Measurements from ENCODE around the gene VTN.

The VTN gene

GRCh38 chr17:28384281-28385036 is 14.4 kb upstream of the VTN start:
- TF ChIP-seq, protein P1, sequence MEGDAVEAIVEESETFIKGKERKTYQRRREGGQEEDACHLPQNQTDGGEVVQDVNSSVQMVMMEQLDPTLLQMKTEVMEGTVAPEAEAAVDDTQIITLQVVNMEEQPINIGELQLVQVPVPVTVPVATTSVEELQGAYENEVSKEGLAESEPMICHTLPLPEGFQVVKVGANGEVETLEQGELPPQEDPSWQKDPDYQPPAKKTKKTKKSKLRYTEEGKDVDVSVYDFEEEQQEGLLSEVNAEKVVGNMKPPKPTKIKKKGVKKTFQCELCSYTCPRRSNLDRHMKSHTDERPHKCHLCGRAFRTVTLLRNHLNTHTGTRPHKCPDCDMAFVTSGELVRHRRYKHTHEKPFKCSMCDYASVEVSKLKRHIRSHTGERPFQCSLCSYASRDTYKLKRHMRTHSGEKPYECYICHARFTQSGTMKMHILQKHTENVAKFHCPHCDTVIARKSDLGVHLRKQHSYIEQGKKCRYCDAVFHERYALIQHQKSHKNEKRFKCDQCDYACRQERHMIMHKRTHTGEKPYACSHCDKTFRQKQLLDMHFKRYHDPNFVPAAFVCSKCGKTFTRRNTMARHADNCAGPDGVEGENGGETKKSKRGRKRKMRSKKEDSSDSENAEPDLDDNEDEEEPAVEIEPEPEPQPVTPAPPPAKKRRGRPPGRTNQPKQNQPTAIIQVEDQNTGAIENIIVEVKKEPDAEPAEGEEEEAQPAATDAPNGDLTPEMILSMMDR (IDR thresholded peaks at IDR 0.05; ENCODE audit: low read depth, low read length, missing control alignments) = no peak
- H3K4me3 ChIP-seq (replicated peaks; ENCODE audit: low read depth, low read length) = no peak overlapping the region
- no peak for DNase-seq (ENCODE audit: extremely low read depth, low read depth)

- no peak for DNase-seq (ENCODE audit: extremely low read depth, low read depth)
- H3K4me3 ChIP-seq (replicated peaks; ENCODE audit: low read depth, low read length) = no peak overlapping the region
- TF ChIP-seq, protein P1 (IDR thresholded peaks at IDR 0.05; ENCODE audit: low read depth, low read length, missing control alignments) = no peak
Measured at GRCh38 chr17:28381141-28381825, 11.2 kb upstream of the VTN start.

DNA sequence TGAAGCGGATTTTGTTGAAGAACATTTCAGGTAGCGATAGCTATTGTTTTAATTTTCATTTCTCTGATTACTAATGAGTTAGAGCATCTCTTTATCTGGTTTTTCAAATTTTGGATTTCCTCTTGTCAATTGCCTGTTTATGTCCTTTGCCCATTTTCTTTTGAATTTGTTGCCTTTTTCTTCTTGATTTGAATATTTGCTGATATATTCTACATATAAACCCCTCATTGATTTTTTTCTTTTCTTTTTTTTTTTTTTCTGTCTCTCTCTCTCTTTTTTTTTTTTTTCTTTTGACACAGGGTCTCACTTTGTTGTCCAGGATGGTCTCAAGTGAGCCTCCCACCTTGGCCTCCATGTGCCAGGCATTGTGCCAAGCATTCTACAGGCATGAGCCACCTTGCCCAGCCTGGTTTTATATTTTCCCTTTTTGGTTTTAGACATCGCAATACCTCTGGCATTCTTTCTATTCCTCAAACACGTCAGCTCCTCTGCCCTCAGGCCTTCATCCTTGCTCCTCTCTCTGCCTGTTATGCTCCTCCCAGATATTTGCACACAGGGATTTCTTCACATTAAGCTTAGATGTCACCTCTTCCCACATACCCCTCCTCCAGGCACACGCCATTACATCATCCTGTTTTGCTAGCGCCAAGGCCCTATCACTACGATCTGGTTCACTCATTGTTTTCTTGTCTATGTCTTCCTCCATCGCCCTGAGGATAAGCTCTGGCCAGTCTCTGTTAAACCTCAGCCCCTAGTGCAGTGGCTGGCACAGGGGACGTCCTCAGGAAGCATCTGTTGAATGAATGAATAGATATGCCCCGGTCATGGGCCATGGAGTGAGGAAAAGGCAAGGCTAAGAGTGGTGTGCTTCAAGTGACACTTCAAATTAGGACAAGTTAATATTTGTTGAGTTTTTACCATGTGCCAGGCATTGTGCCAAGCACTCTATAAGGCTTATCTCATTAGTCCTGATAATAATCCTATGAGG is 10.0 kb upstream of the VTN start:
- DNase-seq (ENCODE audit: extremely low read depth, low read depth) = no peak
- TF ChIP-seq, protein P1 (IDR thresholded peaks at IDR 0.05; ENCODE audit: low read depth, low read length, missing control alignments) = no peak
- H3K4me3 ChIP-seq (replicated peaks; ENCODE audit: low read depth, low read length) = no peak overlapping the region

- TF ChIP-seq, protein P1 (IDR thresholded peaks at IDR 0.05; ENCODE audit: low read depth, low read length, missing control alignments) = no peak
- DNase-seq (ENCODE audit: extremely low read depth, low read depth) = no peak
- peak overlapping the region; percentile 70 for H3K4me3 ChIP-seq (replicated peaks; ENCODE audit: low read depth, low read length)
Measured at GRCh38 chr17:28372945-28373274, 2.8 kb upstream of the VTN start.

DNA sequence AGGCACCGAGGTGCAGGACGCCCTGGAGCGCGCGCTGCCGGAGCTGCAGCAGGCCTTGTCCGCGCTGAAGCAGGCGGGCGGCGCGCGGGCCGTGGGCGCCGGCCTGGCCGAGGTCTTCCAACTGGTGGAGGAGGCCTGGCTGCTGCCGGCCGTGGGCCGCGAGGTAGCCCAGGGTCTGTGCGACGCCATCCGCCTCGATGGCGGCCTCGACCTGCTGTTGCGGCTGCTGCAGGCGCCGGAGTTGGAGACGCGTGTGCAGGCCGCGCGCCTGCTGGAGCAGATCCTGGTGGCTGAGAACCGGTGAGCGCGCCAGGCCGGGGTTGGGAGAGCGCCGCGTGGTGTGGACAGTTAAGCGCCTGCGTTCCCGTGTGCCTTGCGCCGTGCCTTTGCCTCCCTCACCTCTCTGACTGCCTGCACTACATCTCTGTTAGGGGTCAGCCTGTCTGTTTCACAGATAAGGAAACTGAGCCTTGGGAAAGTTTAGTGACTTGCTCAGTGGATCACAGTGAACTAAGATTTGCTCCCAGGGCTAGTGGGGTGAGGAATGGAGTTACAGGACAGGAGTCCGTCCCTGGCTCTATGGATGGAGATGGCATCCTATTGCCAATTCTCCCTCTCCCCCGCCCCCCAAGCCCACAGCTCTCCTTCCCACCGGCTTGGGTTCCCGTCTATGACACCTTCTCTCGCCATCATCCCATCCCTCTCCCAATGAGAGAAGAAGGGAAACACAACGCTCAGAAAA is 2.3 kb upstream of the VTN start:
- TF ChIP-seq, protein P1 (IDR thresholded peaks at IDR 0.05; ENCODE audit: low read depth, low read length, missing control alignments) = no peak
- DNase-seq (ENCODE audit: extremely low read depth, low read depth) = no peak
- H3K4me3 ChIP-seq (replicated peaks; ENCODE audit: low read depth, low read length) = peak overlapping the region; percentile 70

Data from HFF-Myc (cell line).